Thyroid gland (tissue), 4 donors: ENCODE measurements around the gene NOTCH2. TPM values are rescaled to one million over a fixed set of nuclear protein-coding genes. Genes with fewer than 3 reads are reported as not detected.
A peak's percentile ranks its signal among the peaks of the same experiment; 100 is the strongest.

Experiments
- DNase-seq, 2 donors: peaks; one replicate each; pipeline ENCODE4 v3.0.0-alpha.2; 2019
- H3K27ac ChIP-seq, 3 donors: fragments of 200-600 bp; sonication (generic); 1 replicate in 2 of 3; 2 replicates in 1 of 3; pipeline ENCODE4 v1.5.1; 2016 to 2019; ENCODE audit warnings: mild to moderate bottlenecking in 1 of 3, moderate library complexity in 1 of 3
- H3K27me3 ChIP-seq: fragments of 200-600 bp; sonication (generic); one replicate; pipeline ENCODE4 v1.5.1; 2019
- H3K36me3 ChIP-seq, 2 donors: fragments of 200-600 bp; sonication (generic); one replicate each; pipeline ENCODE4 v1.5.1; 2016 to 2019
- H3K4me1 ChIP-seq, 2 donors: fragments of 200-600 bp; sonication (generic); one replicate each; pipeline ENCODE4 v1.5.1; 2017 to 2019
- H3K4me3 ChIP-seq, 3 donors: fragments of 200-600 bp; sonication (generic); replicated peaks in 1 of 3; 1 replicate in 2 of 3; 2 replicates in 1 of 3; pipeline ENCODE4 v1.5.1; 2016; ENCODE audit warnings: mild to moderate bottlenecking in 1 of 3
- H3K9me3 ChIP-seq: fragments of 200-600 bp; sonication (generic); one replicate; pipeline ENCODE4 v1.5.1; 2017
- CTCF ChIP-seq, 6 experiments: fragments of 200-600 bp in 3 of 6; fragments of 450-650 bp in 3 of 6; sonication (generic) in 3 of 6; IDR thresholded peaks; one replicate each; pipeline ENCODE4 v1.5.1; 2016 to 2019; ENCODE audit warnings: antibody characterized with exemption in 6 of 6, mild to moderate bottlenecking in 2 of 6, inconsistent platforms in 1 of 6, moderate library complexity in 1 of 6
- POLR2A ChIP-seq, 2 donors: fragments of 450-650 bp; IDR thresholded peaks; one replicate each; pipeline ENCODE4 v1.6.1; 2017; ENCODE audit warnings: antibody characterized with exemption in 2 of 2, mild to moderate bottlenecking in 2 of 2, moderate library complexity in 1 of 2
- WGBS, 2 donors: methylation state at CpG; one replicate each; pipeline ENCODE4 v1.1.5; 2017; 5-methylcytosine and 5-hydroxymethylcytosine counted together
- intact Hi-C: fragments of 100-400 bp; cut with DNase I; formaldehyde crosslinking; loops from one replicate; pipeline ENCODE4 v1.15.1; 2023
- total RNA-seq, 4 donors: library from RNA; depleted of rRNA; stranded (reverse); fragments of >200 nt; gene quantifications; one replicate each; pipeline ENCODE4 v1.2.3, GENCODE V29; 2016

The NOTCH2 gene
- total RNA-seq, 4 donors from 2014 or later = 87.2 to 142 (median 115) TPM

GRCh38 chr1:119958223-119958622, 111.2 kb downstream of the NOTCH2 start:
- Histone ChIP-seq H3K27me3 (no peaks in the 10 kb centered on the region), H3K9me3 (no peaks in the 10 kb centered on the region), H3K4me3 (no peak overlapping the region), H3K36me3 (no peaks in the 10 kb centered on the region), H3K4me1 (peaks cover 72 to 94% of the 10 kb centered on the region in 2 donors), H3K27ac (peak overlapping the region in 1 of 3 donors; percentile 2)
- DNase-seq = no peak
- intact Hi-C loops = no loop called here
- WGBS, 2 donors = 50 to 70% methylated on average over 1 of the region's 1 CpG
- TF ChIP-seq CTCF (IDR thresholded peaks at IDR 0.05) (no peak), POLR2A (IDR thresholded peaks at IDR 0.05) (no peak)

- no peak overlapping the region for H3K4me3 ChIP-seq
- no peaks in the 10 kb centered on the region for H3K9me3 ChIP-seq
- H3K36me3 ChIP-seq = peaks cover 0 to 3% of the 10 kb centered on the region in 2 donors
- WGBS, 2 donors = 80 to 92% methylated on average over 2 of the region's 2 CpGs
- H3K4me1 ChIP-seq = peaks cover 54 to 84% of the 10 kb centered on the region in 2 donors
- intact Hi-C loops = no loop called here
- no peaks in the 10 kb centered on the region for H3K27me3 ChIP-seq
- no peak for TF ChIP-seq POLR2A (IDR thresholded peaks at IDR 0.05)
- TF ChIP-seq CTCF (IDR thresholded peaks at IDR 0.05) = no peak
- peak overlapping the region; percentile 8 to 84 (median 74) for H3K27ac ChIP-seq
- no peak for DNase-seq
Observed at GRCh38 chr1:119956306-119956705, 113.2 kb downstream of the NOTCH2 start.

- Histone ChIP-seq H3K27me3 (no peaks in the 10 kb centered on the region), H3K4me1 (peaks cover 48 to 70% of the 10 kb centered on the region in 2 donors), H3K27ac (peak overlapping the region; percentile 50 to 84 (median 74)), H3K9me3 (no peaks in the 10 kb centered on the region), H3K4me3 (no peak overlapping the region), H3K36me3 (peaks cover 5 to 12% of the 10 kb centered on the region in 2 donors)
- TF ChIP-seq CTCF (IDR thresholded peaks at IDR 0.05) (peak in 3 of 6 experiments; percentile 30 to 33 (median 31)), POLR2A (IDR thresholded peaks at IDR 0.05) (no peak)
- peak; percentile 66 to 75 for DNase-seq
- 67 to 68% methylated on average over 7 to 9 of the region's 9 CpGs for WGBS, 2 donors
- intact Hi-C loops = no loop called here
Observed at GRCh38 chr1:119954476-119955422, 114.7 kb downstream of the NOTCH2 start.

GRCh38 chr1:119953266-119953998, 116.0 kb downstream of the NOTCH2 start:
- no peak for TF ChIP-seq POLR2A (IDR thresholded peaks at IDR 0.05)
- TF ChIP-seq CTCF (IDR thresholded peaks at IDR 0.05) = no peak
- Histone ChIP-seq H3K4me1 (peaks cover 41 to 64% of the 10 kb centered on the region in 2 donors), H3K27ac (peak overlapping the region; percentile 50 to 84 (median 52)), H3K36me3 (peaks cover 5 to 15% of the 10 kb centered on the region in 2 donors), H3K27me3 (no peaks in the 10 kb centered on the region), H3K4me3 (no peak overlapping the region), H3K9me3 (no peaks in the 10 kb centered on the region)
- intact Hi-C loops = no loop called here
- DNase-seq = no peak
- WGBS, 2 donors = 81 to 85% methylated on average over 5 of the region's 5 CpGs
